HG03280 (cell line): ENCODE results near the gene COL6A1.
"Not testable (repeated sequence)": the region's sequence is repeated elsewhere in the genome, so short reads cannot be mapped to it uniquely, and the experiment has no call there.

Experiments
- ATAC-seq: cut with Tn5 transposase; IDR thresholded peaks from one replicate; pipeline ENCODE4 v1.9.1; 2021; ENCODE audit warnings: mild to moderate bottlenecking, moderate library complexity; ENCODE audit not compliant: unreplicated experiment

Gene COL6A1

GRCh38 chr21:45966791-45967394, 14.7 kb upstream of the COL6A1 start:
- ATAC-seq = no peak

- no peak for ATAC-seq
Observed at GRCh38 chr21:45969921-45970673, 11.5 kb upstream of the COL6A1 start.

GRCh38 chr21:45970674-45971615, 10.6 kb upstream of the COL6A1 start:
- no peak for ATAC-seq

- ATAC-seq = no peak
Observed at GRCh38 chr21:45971616-45972352, 9.8 kb upstream of the COL6A1 start.

GRCh38 chr21:45972353-45972715, 9.2 kb upstream of the COL6A1 start:
- no peak for ATAC-seq

GRCh38 chr21:45972716-45973474, 8.7 kb upstream of the COL6A1 start:
- ATAC-seq = no peak

- ATAC-seq = no peak
Observed at GRCh38 chr21:45973475-45974072, 8.0 kb upstream of the COL6A1 start.

GRCh38 chr21:45974073-45975019, 7.2 kb upstream of the COL6A1 start:
- ATAC-seq = no peak

- ATAC-seq = no peak
Observed at GRCh38 chr21:45975020-45975666, 6.4 kb upstream of the COL6A1 start.

- ATAC-seq = not testable (repeated sequence)
Observed at GRCh38 chr21:45975667-45976409, 5.7 kb upstream of the COL6A1 start.

GRCh38 chr21:45976701-45977311, 4.8 kb upstream of the COL6A1 start:
- ATAC-seq = no peak

GRCh38 chr21:45977396-45977795, 4.2 kb upstream of the COL6A1 start:
- ATAC-seq = no peak

GRCh38 chr21:45979141-45979631, 2.4 kb upstream of the COL6A1 start:
- ATAC-seq = no peak

- ATAC-seq = no peak
Observed at GRCh38 chr21:45979651-45980050, 1.9 kb upstream of the COL6A1 start.

GRCh38 chr21:45980271-45980670, 1.3 kb upstream of the COL6A1 start:
- ATAC-seq = no peak

GRCh38 chr21:45980697-45981096, 873 bp upstream of the COL6A1 start:
- no peak for ATAC-seq
